Measurements from ENCODE around the gene GALNS. TPM values are rescaled to one million over a fixed set of nuclear protein-coding genes. Genes with fewer than 3 reads are reported as not detected.

GALNS gene
- total RNA-seq, 1 donor from 2014 or later, result 18.1 TPM

DNA sequence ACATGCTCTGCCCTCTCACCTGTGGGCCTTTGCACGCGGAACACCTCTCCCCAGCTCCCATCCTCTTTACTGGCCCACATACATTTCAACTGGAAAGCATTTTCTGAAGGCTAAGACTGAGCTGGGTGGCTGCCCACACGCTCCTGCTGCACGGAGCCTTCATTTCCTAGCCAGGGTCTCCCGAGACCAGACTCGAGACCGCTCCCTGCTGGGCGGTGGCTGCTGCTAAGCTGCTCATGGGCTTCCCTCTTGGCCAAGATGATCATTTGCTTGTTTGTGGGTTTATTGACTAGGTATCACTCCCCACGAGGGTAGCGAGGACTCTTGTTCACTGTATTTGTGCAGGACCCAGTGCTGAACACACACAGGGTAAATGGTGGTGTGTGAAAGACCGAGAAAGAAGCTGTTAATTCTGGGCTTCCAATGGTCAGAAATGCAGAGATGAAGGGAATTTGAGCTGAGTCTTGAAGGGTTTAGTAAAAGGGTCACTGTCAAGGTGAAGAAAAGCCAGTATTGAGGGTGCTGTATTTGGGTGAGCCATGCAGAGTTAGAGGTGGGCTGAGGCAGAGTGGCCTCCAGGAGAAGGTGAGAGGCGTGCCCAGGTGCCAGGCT lies 1.1 kb upstream of the GALNS start:
- peak; percentile 22 for DNase-seq

DNA sequence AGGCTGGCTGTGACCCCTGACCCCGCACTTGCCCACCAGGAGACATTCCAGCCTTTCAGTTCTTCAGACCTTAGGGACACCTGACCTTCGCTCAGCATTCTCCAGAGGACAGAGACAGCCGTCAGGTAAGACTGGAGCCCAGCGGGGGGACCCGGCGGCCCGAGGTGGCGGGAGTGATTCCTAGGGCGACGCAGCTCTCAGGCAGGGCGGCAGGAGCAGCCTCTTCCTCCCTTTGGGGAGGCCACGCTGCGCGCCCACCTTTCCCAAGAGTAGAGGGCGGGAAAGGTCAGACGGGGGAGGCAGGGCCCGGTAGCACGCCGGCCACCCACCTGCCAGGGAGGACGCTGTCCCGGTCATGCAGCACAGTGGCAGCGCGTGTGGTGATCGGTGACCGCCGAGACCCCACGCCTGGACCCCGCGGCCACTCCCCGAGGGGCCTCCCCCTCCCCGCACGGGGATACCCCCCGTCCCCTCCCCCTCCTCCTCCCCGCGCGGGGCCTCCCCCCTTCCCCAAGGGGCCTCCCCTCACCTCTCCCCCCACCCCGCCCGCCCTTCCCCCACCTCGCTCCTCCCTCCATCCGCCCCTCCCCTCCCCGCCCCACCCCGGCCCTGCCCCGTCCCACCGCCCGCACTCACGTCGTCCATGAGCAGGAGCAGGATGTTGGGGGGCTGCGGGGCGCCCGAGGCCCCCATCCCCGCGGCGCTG lies 472 bp downstream of the GALNS start:
- DNase-seq, result no peak

DNA sequence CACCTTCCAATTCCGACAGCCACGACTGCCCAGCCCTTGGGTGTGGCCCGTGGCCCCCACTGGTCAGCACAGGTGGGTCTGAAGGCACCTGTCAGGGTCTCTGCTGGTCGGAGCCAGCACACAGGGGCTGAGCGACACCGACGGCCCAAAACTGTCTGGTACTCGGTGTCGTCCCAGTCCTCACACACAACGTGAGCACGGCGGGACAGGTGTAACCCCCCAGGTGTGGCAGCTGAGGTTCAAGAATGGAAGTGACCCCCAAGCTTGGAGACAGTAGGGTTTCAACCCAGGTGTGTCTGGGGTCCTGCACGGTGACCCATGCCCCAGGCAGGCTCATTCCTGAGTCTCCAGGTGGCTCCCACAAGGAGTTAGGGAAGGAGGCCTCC lies 1.0 kb downstream of the GALNS start:
- no peak for DNase-seq

GRCh38 chr16:88855176-88855575 lies 1.6 kb downstream of the GALNS start:
- no peak for DNase-seq

DNA sequence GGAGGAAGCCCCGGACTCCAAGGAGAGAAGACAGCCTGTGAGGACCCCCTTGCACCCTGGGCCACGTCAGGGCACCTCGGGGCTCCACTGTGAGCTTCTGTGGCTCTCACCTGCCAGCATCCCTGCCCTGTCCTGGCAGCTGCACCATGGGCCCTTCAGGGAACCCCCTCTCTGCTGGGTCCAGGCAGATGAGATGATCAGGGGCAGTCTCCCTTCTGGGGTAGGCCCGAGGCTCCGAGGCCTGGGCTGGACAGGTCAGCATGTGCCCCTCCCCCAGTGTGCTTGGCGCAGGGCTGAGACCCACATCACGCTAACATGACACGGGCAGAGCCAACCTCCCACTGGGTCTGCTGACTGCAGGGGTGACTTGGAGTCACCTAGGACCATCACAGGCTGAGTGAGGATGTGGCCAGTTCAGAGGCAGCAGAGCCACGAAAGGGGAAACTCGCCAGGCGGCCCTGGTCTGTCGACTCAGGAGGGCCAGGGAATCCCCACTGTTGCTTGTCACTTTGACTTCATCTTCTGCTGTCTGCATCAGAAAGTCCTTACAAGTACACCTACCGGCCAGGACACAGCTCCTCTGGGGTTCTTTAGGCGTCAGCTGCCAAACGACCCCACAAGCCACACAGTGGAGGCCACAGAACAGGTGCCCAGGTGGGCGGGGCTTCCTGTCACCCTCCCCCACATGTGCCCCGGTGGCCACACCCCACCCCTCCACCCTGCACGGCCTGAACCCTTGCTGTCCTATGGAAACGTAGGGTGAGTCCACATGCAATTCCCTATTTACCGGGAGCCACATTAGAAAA lies 2.2 kb downstream of the GALNS start:
- DNase-seq, result no peak

GRCh38 chr16:88853325-88853941 lies 3.3 kb downstream of the GALNS start:
- DNase-seq, result no peak

DNA sequence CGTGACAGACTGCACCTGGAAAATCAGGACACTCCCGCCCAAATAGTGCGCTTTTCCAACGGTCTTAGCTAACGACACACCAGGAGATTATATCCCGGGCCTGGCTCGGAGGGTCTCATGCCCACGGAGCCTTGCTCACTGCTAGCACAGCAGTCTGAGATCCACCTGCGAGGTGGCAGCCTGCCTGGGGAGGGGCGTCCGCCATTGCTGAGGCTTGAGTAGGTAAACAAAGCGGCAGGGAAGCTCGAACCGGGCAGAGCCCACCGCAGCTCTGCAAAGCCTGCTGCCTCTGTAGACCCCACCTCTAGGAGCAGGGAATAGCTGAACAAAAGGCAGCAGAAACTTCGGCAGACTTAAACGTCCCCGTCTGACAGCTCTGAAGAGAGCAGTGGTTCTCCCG lies 5.1 kb downstream of the GALNS start:
- DNase-seq, result no peak

- no peak for DNase-seq
Measured at GRCh38 chr16:88850531-88851199, 6.1 kb downstream of the GALNS start.

- DNase-seq, result no peak
Measured at GRCh38 chr16:88848557-88848956, 8.2 kb downstream of the GALNS start.

DNA sequence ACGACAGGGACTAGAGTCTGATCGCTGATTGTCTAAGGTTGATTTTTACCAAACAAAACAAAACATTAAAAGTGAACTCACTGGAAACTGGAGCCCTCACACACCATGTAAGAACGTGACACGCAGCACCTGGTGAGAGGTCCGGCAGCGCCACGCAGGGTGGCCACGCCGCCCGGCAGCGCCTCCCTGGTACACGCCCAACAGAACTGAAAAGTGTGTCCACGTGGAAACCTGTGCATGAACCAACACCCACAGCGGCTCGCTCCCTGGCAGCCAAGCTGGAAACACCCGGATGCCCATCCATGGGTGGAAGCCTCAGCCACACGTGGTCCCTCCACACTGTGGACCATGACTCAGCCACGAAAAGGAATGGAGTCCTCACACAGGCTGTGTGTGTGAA lies 9.1 kb downstream of the GALNS start:
- DNase-seq, result no peak

- DNase-seq, result no peak
Measured at GRCh38 chr16:88846088-88846487, 10.7 kb downstream of the GALNS start.

- DNase-seq, result no peak
Measured at GRCh38 chr16:88844419-88845036, 12.2 kb downstream of the GALNS start.

DNA sequence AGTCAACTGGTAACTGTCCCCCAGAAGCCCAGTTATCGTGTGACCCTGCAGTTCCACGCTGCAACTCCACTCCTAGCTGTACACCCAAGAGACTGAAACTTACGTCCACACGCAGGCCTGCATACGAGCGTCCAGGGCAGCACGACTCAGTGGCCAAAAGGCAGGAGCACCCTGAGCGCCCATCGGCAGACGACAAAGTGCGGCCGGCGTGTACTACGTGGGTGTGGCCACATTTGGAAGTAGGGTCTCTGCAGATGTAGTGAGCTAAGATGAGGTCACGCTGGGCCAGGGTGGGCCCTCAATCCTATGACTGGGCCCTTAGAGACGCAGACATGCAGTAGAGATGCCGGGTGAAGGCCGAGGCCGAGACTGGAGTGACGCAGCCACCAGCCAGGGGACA lies 13.5 kb downstream of the GALNS start:
- DNase-seq, result no peak

- DNase-seq, result no peak
Measured at GRCh38 chr16:88842806-88843205, 13.9 kb downstream of the GALNS start.

DNA sequence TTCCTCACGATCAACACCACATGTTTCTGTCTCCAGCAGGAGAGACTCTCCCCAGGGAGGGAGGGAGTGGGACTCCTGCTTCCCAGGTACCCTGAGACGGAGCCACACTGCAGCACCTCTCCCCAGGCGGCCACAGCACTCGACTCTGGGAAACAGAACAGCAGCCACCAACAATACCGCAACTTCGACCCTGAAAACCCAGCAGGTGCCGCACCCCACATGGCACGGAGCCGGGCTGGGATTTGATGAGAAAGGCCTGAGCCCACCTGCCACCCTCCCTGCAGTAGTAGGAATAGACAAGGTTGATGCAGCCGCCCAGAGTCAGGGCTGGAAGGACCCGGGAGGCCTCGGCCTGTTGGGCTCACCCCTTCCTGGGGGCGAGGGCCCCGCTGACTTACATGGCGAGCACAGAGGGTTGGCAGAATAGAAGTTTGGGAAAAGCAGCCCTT lies 14.4 kb downstream of the GALNS start:
- DNase-seq, result no peak

DNA sequence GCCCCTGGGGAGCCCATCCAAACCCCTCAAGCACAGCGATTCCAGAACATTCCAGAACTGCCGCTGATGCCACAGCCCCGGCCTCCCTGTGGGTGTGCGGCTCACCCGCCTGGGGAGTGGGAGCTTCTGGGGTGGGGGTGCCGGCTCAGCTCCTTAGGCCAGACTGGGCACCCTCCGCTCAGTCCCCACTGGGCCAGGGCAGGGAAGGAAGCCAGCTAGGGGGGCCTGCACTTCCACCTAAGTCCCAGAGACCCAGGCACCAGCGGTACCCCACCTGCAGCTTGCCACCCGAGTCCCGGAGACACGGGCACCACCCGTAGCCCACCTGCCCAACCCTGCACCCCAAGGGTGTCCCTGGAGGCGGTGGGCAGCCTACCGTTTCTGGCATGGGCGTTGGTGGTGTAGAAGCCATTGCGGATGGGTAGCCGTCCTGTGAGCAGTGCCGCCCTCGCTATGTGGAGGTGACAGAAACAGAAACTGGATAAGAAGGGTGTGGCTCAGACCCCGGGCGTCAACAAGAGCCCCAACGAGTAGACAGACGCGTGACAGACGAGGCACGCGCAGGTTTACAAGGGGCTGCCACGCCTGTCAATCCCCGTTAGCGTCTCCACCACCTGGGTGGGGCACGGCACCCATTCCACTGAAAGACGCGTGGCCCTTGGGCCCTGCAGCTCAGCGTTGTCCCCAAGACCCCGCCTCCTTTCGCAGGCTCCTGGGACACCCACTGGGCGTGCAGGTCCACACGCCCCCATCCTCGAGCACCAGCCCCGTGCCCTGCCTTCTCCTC lies 15.0 kb downstream of the GALNS start:
- DNase-seq, result no peak

- DNase-seq, result no peak
Measured at GRCh38 chr16:88840600-88841215, 16.0 kb downstream of the GALNS start.

GRCh38 chr16:88839745-88840599 lies 16.8 kb downstream of the GALNS start:
- DNase-seq, result no peak

GRCh38 chr16:88839026-88839529 lies 17.7 kb downstream of the GALNS start:
- DNase-seq, result no peak

Measured in skin of body (tissue), 2 donors.